GM18498 (cell line): ENCODE measurements around the gene PIP5K1B.
A peak's percentile ranks its signal among the peaks of the same experiment; 100 is the strongest.

Source experiments
- ATAC-seq: cut with Tn5 transposase; IDR thresholded peaks from one replicate; pipeline ENCODE4 v1.9.1; 2021; ENCODE audit warnings: mild to moderate bottlenecking, moderate library complexity; ENCODE audit not compliant: unreplicated experiment

Gene PIP5K1B

DNA sequence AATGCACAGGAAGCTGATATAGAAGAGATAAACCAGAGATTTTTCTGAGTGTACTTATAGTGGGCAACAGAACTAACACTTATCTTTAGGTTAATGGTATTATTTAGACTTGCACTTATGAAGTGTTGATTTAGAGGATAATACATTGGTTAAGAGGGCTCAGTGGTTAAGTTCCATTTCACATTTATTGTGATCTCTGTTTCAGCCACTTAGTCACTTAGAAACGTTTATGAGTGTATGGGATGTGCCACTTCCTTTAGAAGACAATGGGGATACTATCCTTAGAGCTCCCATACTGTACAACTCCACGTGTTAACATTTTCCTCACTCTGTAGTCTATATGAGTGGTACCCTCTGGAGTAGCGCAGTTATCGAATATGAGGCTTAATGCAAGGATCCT lies 57.5 kb downstream of the PIP5K1B start:
- ATAC-seq = peak; percentile 53

DNA sequence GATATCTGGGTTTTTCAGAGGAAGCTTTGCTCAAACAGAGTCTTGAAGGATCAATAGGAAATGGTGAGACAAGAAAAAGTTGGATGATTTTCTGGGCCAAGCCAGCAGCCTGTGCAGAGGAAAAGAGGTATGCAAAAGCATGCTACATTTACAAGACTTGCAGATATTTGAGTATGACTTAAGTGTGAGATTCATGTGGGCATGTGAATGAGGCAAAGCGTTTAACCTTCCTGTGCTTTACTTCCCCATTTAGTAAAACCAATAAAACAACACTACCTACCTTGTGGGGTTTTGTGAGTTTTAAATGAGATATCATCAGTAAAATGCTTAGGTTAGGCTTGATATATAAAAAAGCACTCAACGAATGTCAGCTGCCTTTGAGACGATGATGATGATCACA lies 58.1 kb downstream of the PIP5K1B start:
- ATAC-seq = peak; percentile 74

DNA sequence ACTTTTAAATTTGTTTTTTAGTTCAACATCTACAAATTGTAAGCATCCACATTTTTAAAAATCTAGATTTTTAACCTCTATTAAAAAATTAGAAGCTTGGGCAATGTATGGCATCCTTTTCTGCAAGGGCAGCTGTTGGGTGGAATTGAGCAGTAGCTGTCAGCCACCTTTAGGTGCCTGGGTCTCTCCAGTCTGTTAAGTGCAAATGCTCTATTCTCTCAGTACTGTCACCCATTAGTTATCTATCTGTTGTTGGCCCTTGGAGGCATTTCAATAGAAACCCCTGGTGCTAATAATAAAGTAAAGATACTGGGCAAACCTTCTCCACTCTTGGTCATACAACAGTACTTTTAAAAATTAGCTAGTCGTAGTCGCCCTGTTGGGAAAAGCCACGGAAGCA lies 63.6 kb downstream of the PIP5K1B start:
- no peak for ATAC-seq

DNA sequence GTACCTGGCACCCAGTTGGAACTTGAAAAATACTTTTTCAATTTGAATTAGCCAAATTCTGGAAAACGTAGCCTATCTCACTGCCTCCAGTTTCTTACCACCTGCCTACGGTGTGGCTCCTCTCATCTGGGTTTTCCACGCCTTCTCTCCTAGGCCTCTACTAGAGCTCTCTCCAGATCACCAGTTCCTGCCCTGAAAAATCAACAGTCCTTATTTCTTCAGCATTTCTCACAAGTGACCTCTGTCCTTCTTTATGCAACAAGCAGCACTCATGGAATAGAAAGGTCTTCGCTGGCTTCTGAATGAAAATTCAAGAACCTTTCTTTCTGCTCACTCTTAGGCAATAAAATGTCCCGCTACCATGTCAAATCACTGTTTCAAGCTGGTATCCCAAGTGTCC lies 64.8 kb downstream of the PIP5K1B start:
- no peak for ATAC-seq

DNA sequence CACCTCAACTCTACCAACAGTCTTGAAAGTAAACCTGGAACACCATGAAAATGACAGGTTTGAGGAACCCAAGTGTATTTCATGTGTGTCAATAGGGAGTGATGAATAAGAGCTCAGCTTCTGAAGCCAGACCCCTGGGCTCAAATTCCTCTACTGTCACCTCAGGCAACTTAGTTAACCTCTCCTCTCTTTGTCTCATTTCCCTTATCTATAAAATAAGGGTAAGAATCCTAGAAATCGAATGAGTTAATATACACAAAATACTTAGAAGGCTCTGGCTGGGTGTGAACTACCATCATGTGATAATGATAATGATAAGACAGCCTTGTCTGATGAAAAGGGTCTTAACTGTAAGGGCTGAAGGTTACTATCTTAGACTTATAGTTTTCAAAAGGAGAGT lies 66.3 kb downstream of the PIP5K1B start:
- no peak for ATAC-seq

DNA sequence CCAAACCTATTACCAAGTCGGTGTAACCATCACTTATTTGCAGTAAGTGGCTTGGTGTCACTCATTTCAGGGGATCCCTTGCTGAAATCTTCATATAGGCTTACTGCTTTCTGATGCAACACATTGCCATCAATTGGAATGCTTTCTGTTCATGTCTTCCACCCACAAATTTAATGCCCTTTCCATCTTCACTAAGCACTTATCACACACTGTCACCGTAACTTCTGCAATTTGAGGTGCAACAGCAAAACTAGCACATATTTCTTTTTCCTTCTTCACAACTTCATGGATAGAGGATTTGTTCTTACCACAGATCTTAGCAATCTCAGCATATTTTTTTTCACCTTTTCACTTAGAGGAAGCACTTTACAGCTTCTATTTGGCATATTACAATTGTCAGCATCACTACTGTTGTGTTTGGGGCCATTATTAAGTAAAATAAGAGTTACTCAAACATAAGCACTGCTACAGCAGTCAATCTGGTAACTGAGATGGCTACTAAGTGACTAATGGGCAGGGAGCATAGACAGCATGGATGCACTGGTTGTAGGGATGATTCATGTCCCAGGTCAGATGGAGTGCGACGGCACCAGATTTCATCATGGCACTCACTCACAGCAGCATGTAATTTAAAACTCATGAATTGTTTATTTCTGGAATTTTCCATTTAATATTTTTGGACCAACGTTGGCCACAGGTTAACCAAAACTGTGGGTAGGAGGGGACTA lies 70.1 kb downstream of the PIP5K1B start:
- ATAC-seq = no peak

DNA sequence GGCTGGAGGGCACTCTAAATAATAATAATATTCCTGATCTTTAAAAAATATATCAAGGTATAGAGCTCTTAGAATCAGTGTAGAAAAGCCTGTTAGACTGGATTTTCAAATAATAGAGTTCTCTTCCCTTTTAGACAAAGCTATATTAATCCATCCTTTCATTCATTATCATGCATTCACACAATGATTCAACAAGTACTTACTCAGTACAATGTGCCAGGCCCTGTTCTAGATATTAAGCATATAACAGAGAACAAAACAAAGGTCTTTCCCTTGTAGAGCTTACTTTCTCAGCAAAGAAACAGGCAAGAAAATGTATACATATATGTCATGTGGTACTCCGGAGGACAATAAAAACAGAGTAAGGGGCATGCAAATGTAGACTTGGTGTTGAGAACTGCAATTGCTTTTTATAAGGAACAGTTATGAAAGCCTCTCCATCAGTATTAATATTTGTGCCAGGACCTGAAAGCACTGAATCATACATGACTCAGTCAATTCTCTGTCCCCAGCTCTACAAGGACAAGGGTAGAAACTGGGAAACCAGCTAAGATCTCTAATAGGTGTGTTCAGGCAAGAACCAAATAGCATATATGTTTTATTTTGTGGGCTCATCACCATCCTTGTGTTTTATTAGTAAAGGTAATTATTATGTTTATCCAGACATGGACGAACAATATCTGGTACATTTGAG lies 72.2 kb downstream of the PIP5K1B start:
- no peak for ATAC-seq

DNA sequence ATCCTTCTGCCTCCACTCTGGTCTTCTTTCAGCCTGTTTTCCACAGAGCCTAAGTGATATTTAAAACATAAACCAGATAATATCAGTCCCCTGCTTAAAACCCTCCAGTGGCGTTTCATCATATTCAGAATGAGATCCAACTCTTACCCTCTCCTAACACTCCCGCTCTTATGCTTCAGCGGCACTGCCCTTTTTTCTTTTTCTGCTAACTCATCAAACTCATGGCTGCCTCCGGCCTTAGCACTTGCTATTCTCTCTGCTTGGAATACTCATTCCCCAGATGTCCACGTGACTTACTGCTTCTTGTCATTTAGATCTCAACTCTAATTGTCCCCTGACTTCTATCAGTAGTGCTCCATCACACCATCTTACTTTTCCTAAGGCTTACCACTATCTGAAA lies 73.6 kb downstream of the PIP5K1B start:
- no peak for ATAC-seq

DNA sequence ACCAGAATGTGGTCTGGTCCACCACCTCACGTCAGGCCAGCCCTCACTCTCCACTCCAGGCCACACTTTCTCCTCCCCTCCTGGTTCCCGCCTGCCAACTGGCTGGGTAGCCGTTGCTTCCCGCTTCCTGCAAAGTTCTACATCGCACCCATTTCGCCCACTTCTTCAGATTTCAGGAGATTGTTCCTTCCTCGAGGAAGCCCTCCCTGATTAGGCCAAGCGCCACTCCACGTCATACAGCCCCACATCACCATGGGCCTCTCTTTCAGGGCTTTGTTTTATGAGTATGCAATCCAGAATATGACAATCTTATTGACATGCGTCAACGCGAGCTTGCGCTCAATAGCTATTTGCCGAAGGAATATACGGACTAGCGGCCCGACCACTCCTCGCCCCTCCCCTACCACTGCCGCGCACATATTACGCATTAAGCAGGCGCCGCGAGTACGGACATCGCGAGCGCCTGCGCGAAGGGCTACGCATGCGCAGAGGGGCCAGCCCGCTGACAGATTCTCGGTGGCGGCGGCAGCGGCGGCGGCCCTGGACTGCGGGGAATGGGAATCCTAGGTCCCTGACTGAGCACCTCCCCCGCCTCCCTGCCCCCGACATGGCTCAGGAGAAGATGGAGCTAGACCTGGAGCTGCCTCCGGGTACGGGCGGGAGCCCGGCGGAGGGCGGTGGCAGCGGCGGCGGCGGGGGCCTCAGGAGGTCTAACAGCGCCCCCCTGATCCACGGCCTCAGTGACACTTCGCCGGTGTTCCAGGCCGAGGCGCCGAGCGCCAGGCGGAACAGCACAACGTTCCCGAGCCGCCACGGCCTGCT lies 74.7 kb downstream of the PIP5K1B start:
- ATAC-seq = peak; percentile 81

DNA sequence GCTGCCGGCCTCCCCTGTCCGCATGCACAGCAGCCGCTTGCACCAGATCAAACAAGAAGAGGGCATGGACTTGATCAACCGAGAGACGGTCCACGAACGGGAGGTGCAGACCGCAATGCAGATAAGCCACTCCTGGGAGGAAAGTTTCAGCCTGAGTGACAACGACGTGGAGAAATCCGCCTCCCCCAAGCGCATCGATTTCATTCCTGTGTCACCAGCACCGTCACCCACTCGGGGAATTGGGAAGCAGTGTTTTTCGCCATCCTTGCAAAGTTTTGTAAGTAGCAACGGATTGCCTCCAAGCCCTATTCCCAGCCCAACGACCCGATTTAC lies 75.3 kb downstream of the PIP5K1B start:
- ATAC-seq = peak; percentile 2

DNA sequence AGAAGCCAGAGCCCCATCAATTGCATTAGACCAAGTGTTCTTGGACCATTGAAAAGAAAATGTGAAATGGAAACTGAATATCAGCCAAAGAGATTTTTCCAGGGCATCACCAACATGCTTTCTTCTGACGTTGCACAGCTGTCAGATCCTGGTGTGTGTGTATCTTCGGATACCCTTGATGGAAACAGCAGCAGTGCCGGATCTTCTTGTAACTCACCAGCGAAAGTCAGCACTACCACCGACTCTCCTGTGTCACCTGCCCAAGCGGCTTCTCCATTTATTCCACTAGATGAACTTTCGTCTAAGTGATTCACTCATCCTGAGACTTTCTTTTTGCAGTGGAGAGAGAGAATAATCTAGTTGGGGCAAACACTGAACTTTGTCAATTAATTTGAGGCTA lies 75.7 kb downstream of the PIP5K1B start:
- ATAC-seq = no peak

DNA sequence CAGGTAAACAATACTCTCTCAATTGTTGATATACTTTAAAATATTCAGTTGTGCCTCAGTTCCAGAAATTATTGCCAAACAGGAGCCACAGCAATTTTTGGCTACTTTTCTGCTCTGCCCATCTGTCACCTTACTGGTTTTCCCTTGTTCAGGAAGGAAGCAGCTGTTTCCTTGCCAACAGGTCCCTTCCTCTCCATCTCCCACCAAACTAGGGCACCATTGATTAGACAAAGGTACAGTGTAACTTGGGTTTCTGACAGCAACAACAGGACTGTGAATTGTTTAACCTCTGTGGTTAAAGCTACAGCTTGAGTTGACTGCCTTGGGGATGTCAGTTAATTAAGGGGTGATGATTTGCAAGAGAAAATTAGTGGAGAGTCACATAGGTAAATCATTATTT lies 76.9 kb downstream of the PIP5K1B start:
- no peak for ATAC-seq

DNA sequence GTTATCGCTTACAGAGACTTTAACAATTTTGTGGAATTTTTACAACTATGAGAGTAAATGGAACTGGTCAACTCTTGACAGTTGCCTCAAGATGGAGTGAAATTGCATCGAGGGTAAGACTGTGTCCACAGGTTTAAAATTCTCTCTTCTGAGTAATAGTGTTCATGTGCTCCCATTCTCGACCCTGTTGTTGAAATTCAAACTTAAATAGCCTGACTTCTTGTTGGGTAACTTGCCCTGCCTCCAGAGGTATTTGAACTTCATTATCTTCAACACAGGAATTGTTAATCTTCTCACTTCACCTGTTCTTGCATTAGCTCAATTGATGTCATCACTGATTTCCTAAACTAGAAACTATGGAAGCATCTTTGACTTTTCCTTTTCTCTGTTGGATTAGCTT lies 77.5 kb downstream of the PIP5K1B start:
- ATAC-seq = no peak

DNA sequence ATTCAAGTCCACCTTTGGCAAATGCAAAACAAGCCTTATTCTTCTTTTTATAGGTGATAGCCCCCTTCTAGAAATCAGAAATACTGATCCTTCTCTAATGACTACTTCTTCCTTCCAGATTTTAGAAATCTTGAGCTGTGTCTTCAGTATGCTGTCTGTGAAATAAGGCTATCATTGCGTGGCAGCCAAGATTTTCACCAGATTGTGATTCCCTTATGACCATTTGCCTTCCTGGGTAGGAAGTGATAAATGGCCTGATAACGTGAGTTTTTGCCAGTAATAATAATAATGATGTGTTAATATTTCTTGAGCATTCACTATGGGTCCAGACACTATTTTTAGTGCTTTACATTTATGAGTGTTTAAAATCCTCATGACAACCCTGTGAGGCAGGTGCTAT lies 80.9 kb downstream of the PIP5K1B start:
- no peak for ATAC-seq

DNA sequence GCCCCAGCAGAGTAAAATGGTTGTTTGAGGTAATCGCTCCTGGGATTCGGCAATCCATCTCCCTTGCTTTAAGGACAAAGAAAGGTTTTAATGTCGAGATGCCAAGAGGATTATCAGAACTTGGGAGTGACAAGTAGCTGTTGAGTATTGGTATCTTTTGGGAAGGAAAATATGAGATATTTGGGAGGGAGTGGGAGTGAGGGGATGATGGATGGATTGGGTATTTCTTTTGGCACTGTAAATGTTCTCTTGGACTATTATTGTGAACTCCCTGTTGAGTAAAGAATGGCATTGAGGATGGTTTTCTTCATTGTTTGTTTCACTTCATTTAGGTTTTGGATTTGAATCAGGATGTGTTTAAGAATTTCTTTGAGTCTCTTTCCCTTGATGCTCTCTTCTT lies 86.1 kb downstream of the PIP5K1B start:
- no peak for ATAC-seq

DNA sequence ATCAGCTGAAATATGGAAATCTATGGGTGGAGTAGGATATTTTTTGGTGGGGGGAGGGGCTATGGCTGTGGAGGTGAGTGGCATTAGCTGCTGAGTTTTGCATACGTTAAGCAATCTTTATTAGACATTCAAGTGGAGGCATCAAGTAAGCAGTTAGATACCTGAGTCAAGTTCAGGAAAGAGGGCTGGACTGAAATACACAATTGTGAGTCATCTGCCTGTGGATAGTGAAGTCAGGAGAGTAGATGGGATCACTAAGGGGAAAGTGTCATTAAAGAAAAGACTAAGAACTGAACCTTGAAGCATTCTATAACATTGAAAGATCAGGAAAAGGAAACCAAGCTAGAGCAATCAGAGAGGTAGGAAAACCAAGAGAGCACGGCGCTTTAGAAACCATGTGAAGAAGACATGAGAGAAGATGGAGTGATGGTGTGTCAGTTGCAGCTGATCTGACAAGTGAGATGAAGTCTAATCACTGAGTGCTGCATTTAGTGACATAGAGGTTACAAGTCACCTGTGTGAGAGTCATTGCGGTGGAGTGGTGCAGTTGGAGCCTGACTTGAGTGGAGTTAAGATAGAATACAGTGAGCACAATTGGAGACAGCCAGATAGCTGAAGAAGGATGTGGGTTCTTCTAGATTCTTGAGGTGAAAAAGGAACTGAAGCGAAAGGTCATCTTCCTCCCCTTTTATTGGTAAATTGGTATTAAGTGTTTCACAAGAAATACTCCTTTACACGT lies 88.7 kb downstream of the PIP5K1B start:
- peak; percentile 97 for ATAC-seq

DNA sequence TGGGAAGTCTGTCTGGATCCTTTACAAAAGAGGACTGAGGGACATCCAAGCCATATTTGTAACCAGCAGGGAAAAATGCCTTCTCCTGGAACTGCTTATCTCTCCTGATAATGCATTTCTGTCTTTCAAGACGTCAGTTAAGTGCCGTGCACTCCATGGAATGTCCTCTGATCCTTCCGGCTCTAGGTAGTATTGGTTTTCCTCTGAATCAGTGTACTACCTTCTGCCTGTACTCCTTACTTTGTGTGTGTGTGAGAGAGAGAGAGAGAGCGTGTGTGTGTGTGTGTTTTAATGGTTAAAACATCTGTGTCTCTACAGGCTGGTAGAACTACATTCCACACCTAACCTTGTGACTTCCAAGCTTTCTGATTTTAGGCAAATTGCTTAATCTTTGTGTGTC lies 89.9 kb downstream of the PIP5K1B start:
- no peak for ATAC-seq

DNA sequence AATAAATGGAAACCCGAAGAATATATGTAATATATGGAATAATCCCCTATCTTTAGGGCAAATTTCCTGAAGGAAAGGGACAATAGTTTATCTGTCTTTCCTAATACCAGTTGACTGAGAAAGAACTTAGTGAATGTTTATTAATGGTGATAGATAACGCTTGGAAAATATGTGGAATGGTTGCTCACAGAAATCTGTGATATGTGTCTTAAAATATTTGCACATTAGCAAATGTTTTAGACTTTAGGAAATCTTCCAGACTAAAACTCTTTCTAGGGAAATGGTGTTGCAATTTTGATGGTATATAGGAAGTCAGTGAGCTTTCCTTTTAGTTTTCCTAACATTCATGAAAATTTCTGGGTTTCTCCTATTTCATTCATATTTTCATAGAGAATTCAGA lies 90.4 kb downstream of the PIP5K1B start:
- ATAC-seq = no peak

DNA sequence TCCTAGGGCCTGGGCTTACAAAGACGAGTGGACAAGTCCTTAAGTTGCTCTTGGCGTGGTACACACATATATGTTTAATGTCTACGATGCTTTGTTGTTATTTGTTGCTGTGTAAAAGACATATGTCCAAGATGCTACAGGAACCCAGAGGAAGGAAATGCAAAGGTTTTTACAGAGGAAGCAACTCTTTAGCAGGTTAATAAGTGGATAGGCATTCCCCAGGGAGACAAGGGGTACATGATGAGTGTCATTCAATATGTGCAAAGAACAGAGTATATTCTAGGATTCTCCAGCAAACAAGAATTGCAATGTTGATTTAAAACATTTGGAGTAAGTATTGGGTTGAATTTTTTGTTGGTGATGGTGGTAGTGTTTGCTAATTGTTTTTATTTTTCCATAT lies 92.1 kb downstream of the PIP5K1B start:
- ATAC-seq = no peak

DNA sequence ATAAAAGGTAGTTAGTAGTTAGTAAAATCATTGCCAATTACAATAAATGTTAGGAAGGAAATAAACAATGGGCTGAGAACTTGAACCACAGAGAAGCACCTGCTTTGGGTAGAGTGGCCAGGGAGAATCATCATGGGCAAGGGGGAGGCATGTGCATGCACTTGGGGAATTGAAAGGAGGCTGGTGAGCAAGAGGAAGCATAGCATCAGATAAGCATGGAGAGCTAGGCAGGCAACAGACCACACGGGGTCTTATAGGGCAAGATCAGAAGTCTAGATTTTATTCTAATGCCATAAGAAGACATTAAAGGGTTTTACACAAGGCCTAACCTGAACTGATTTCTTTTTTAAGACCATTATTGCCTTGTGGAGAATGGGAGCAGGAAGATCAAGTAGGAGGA lies 93.4 kb downstream of the PIP5K1B start:
- no peak for ATAC-seq

DNA sequence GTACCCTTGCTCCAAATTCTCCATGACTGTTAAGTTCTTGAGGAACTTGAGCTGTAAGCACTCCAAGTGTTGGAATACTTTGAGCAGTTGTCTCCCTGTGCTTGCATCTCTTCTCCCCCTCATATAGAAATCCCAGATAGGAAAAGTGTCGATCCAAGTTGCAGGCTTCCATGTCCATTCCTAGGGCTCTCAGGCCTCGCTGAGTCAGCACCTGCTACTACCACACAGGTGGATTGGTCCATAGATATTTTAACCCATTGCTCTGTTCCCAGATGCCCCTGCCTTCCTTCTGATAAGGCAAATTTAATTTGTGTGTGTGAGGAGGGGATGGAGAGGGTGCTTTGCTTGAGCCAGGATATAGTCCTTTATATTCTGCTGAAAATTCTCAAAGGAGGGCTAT lies 95.8 kb downstream of the PIP5K1B start:
- ATAC-seq = no peak
